HepG2 (cell line): ENCODE data around the gene ZNF71. TPM values are rescaled to one million over a fixed set of nuclear protein-coding genes. Genes with fewer than 3 reads are reported as not detected.
A peak's percentile ranks its signal among the peaks of the same experiment; 100 is the strongest.

Experiments used
- ELF3 ChIP-seq: IDR thresholded peaks from 2 replicates; pipeline ENCODE4 v1.6.1; 2016; ENCODE audit warnings: missing genetic modification reagents, missing compliant biosample characterization
- KDM1A ChIP-seq: IDR thresholded peaks from 2 replicates; pipeline ENCODE4 v1.6.1; 2016; ENCODE audit warnings: missing compliant biosample characterization
- MED1 ChIP-seq: sonication (generic); formaldehyde crosslinking; IDR thresholded peaks from 2 replicates; pipeline ENCODE4 v1.4.0; 2020; ENCODE audit warnings: missing genetic modification reagents
- RCOR2 ChIP-seq: IDR thresholded peaks from 2 replicates; pipeline ENCODE4 v1.6.1; 2016; ENCODE audit warnings: missing biosample characterization, missing genetic modification reagents
- SSRP1 ChIP-seq: IDR thresholded peaks from 2 replicates; pipeline ENCODE4 v1.6.1; 2016; ENCODE audit warnings: control low read depth
- ZBTB1 ChIP-seq: sonication (generic); formaldehyde crosslinking; IDR thresholded peaks from 2 replicates; pipeline ENCODE4 v1.4.0; 2020; ENCODE audit warnings: missing genetic modification reagents, borderline replicate concordance
- ZNF232 ChIP-seq: sonication (generic); formaldehyde crosslinking; IDR thresholded peaks from 2 replicates; pipeline ENCODE4 v1.4.0; 2020; ENCODE audit warnings: missing genetic modification reagents, borderline replicate concordance
- ZNF562 ChIP-seq: sonication (generic); formaldehyde crosslinking; IDR thresholded peaks from 2 replicates; pipeline ENCODE4 v1.8.0; 2022; ENCODE audit warnings: missing genetic modification reagents, borderline replicate concordance
- ZNF616 ChIP-seq: sonication (generic); formaldehyde crosslinking; IDR thresholded peaks from 2 replicates; pipeline ENCODE4 v1.5.0; 2020; ENCODE audit warnings: low read depth, mild to moderate bottlenecking, missing genetic modification reagents
- ZNF883 ChIP-seq: sonication (generic); formaldehyde crosslinking; IDR thresholded peaks from 2 replicates; pipeline ENCODE4 v1.5.1; 2020; ENCODE audit warnings: mild to moderate bottlenecking, missing genetic modification reagents; ENCODE audit errors: not compliant biosample characterization
- polyA plus RNA-seq, 8 experiments: library from polyadenylated mRNA; depleted of rRNA in 3 of 8; stranded (reverse) in 7 of 8; unstranded in 1 of 8; fragments of >200 nt; fragmentation: Illumina TruSeq in 4 of 8; extraction: Trizol in 4 of 8; gene quantifications; 2 replicates each; pipeline versions ENCODE4 v1.2.1 to v1.2.3, GENCODE V29; 2011 to 2016; ENCODE audit warnings: low read depth in 4 of 8, missing spikeins in 1 of 8, mixed read lengths in 1 of 8; ENCODE audit not compliant: insufficient read depth in 1 of 8
- total RNA-seq, 5 experiments: library from RNA; depleted of rRNA; stranded (reverse); fragments of >200 nt; fragmentation: Illumina TruSeq; extraction: Trizol; gene quantifications; 2 replicates each; pipeline ENCODE4 v1.2.3, GENCODE V29; 2016; ENCODE audit warnings: low read depth in 1 of 5
- TF ChIP-seq, protein P1 (sequence below): sonication (generic); formaldehyde crosslinking; IDR thresholded peaks from 2 replicates; pipeline ENCODE4 v1.9.0; 2022; ENCODE audit warnings: missing genetic modification reagents, mild to moderate bottlenecking, borderline replicate concordance
- TF ChIP-seq, protein P2 (sequence below): sonication (generic); formaldehyde crosslinking; IDR thresholded peaks from 2 replicates; pipeline ENCODE4 v1.4.0; 2020; ENCODE audit warnings: mild to moderate bottlenecking, missing genetic modification reagents
- TF ChIP-seq, protein P3 (sequence below): sonication (generic); formaldehyde crosslinking; IDR thresholded peaks from 2 replicates; pipeline ENCODE4 v1.5.0; 2020; ENCODE audit warnings: mild to moderate bottlenecking, missing genetic modification reagents, moderate library complexity
- TF ChIP-seq, protein P4 (sequence below): sonication (generic); formaldehyde crosslinking; IDR thresholded peaks from 2 replicates; pipeline ENCODE4 v1.5.0; 2020; ENCODE audit warnings: mild to moderate bottlenecking, missing genetic modification reagents, borderline replicate concordance
- TF ChIP-seq, protein P5 (sequence below): IDR thresholded peaks from 2 replicates; pipeline ENCODE4 v1.6.1; 2016; ENCODE audit warnings: missing genetic modification reagents, missing compliant biosample characterization
- TF ChIP-seq, protein P6 (sequence below): sonication (generic); formaldehyde crosslinking; IDR thresholded peaks from 2 replicates; pipeline ENCODE4 v1.5.1; 2020; ENCODE audit warnings: mild to moderate bottlenecking, missing genetic modification reagents, borderline replicate concordance

ZNF71 gene
- total and polyA plus RNA-seq, 2 of the 13 experiments (the other 11 are each of a cell fraction or from before 2014, with no cell fraction given), result 2.2 to 4.4 TPM

DNA sequence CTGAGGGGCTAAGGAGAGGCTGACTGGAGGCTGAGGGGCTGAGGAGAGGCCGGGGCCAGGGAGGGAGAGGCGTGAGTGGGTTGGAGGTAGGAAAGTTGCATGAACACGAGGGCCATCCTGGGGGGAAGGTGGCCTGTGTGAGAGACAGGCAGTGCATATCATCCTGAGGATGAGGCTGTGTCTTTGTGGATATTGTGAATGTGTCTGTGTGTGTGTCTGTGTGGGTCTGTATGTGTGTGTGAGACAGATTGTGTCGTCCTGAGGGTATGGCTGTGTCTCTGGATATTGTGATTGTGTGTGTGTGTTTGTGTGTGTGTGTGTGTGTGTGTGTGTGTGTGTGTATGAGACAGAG, 422 bp downstream of the ZNF71 start (continued):
- TF ChIP-seq SSRP1 (no peak), ELF3 (CRISPR knock-in tag) (no peak), KDM1A (CRISPR knock-in tag) (no peak), ZNF616 (no peak; the same call in 1 of the 2 replicates), ZNF232 (CRISPR knock-in tag) (0 out of 2 replicates have a peak, but pooled peaks have one; percentile 43), ZBTB1 (CRISPR knock-in tag) (no peak), RCOR2 (CRISPR knock-in tag) (no peak), ZNF883 (CRISPR knock-in tag) (peak; percentile 27), ZNF562 (no peak), MED1 (no peak)
- TF ChIP-seq, protein P1, sequence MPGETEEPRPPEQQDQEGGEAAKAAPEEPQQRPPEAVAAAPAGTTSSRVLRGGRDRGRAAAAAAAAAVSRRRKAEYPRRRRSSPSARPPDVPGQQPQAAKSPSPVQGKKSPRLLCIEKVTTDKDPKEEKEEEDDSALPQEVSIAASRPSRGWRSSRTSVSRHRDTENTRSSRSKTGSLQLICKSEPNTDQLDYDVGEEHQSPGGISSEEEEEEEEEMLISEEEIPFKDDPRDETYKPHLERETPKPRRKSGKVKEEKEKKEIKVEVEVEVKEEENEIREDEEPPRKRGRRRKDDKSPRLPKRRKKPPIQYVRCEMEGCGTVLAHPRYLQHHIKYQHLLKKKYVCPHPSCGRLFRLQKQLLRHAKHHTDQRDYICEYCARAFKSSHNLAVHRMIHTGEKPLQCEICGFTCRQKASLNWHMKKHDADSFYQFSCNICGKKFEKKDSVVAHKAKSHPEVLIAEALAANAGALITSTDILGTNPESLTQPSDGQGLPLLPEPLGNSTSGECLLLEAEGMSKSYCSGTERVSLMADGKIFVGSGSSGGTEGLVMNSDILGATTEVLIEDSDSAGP (CRISPR knock-in tag), result peak; percentile 23; the same call in 1 of the 2 replicates
- TF ChIP-seq, protein P2, sequence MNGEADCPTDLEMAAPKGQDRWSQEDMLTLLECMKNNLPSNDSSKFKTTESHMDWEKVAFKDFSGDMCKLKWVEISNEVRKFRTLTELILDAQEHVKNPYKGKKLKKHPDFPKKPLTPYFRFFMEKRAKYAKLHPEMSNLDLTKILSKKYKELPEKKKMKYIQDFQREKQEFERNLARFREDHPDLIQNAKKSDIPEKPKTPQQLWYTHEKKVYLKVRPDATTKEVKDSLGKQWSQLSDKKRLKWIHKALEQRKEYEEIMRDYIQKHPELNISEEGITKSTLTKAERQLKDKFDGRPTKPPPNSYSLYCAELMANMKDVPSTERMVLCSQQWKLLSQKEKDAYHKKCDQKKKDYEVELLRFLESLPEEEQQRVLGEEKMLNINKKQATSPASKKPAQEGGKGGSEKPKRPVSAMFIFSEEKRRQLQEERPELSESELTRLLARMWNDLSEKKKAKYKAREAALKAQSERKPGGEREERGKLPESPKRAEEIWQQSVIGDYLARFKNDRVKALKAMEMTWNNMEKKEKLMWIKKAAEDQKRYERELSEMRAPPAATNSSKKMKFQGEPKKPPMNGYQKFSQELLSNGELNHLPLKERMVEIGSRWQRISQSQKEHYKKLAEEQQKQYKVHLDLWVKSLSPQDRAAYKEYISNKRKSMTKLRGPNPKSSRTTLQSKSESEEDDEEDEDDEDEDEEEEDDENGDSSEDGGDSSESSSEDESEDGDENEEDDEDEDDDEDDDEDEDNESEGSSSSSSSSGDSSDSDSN, result 0 out of 2 replicates have a peak, but pooled peaks have one; percentile 2
- TF ChIP-seq, protein P3, sequence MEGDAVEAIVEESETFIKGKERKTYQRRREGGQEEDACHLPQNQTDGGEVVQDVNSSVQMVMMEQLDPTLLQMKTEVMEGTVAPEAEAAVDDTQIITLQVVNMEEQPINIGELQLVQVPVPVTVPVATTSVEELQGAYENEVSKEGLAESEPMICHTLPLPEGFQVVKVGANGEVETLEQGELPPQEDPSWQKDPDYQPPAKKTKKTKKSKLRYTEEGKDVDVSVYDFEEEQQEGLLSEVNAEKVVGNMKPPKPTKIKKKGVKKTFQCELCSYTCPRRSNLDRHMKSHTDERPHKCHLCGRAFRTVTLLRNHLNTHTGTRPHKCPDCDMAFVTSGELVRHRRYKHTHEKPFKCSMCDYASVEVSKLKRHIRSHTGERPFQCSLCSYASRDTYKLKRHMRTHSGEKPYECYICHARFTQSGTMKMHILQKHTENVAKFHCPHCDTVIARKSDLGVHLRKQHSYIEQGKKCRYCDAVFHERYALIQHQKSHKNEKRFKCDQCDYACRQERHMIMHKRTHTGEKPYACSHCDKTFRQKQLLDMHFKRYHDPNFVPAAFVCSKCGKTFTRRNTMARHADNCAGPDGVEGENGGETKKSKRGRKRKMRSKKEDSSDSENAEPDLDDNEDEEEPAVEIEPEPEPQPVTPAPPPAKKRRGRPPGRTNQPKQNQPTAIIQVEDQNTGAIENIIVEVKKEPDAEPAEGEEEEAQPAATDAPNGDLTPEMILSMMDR (CRISPR knock-in tag), result no peak
- TF ChIP-seq, protein P4, sequence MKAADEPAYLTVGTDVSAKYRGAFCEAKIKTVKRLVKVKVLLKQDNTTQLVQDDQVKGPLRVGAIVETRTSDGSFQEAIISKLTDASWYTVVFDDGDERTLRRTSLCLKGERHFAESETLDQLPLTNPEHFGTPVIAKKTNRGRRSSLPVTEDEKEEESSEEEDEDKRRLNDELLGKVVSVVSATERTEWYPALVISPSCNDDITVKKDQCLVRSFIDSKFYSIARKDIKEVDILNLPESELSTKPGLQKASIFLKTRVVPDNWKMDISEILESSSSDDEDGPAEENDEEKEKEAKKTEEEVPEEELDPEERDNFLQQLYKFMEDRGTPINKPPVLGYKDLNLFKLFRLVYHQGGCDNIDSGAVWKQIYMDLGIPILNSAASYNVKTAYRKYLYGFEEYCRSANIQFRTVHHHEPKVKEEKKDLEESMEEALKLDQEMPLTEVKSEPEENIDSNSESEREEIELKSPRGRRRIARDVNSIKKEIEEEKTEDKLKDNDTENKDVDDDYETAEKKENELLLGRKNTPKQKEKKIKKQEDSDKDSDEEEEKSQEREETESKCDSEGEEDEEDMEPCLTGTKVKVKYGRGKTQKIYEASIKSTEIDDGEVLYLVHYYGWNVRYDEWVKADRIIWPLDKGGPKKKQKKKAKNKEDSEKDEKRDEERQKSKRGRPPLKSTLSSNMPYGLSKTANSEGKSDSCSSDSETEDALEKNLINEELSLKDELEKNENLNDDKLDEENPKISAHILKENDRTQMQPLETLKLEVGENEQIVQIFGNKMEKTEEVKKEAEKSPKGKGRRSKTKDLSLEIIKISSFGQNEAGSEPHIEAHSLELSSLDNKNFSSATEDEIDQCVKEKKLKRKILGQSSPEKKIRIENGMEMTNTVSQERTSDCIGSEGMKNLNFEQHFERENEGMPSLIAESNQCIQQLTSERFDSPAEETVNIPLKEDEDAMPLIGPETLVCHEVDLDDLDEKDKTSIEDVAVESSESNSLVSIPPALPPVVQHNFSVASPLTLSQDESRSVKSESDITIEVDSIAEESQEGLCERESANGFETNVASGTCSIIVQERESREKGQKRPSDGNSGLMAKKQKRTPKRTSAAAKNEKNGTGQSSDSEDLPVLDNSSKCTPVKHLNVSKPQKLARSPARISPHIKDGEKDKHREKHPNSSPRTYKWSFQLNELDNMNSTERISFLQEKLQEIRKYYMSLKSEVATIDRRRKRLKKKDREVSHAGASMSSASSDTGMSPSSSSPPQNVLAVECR (CRISPR knock-in tag), result peak; percentile 59
- TF ChIP-seq, protein P5, sequence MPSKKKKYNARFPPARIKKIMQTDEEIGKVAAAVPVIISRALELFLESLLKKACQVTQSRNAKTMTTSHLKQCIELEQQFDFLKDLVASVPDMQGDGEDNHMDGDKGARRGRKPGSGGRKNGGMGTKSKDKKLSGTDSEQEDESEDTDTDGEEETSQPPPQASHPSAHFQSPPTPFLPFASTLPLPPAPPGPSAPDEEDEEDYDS (CRISPR knock-in tag), result no peak
- TF ChIP-seq, protein P6, sequence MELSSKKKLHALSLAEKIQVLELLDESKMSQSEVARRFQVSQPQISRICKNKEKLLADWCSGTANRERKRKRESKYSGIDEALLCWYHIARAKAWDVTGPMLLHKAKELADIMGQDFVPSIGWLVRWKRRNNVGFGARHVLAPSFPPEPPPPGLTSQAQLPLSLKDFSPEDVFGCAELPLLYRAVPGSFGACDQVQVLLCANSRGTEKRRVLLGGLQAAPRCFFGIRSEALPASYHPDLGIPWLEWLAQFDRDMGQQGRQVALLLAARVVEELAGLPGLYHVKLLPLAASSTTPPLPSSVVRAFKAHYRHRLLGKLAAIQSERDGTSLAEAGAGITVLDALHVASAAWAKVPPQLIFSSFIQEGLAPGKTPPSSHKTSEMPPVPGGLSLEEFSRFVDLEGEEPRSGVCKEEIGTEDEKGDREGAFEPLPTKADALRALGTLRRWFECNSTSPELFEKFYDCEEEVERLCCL (CRISPR knock-in tag), result peak; percentile 37; the same call in 1 of the 2 replicates
